H1 (cell line): Measurements from ENCODE around the gene SERINC4. TPM values are rescaled to one million over a fixed set of nuclear protein-coding genes. Genes with fewer than 3 reads are reported as not detected.

ENCODE experiments used
- ATF2 ChIP-seq: IDR thresholded peaks from 2 replicates; pipeline ENCODE4 v1.6.1; 2012; ENCODE audit warnings: low read length, inconsistent platforms
- BACH1 ChIP-seq: IDR thresholded peaks from 2 replicates; pipeline ENCODE4 v1.6.1; 2012; ENCODE audit warnings: low read length, improper control_type of control experiment
- CBX5 ChIP-seq: fragments of 300-800, 300-1000 bp; sonication (generic); IDR thresholded peaks from 2 replicates; pipeline ENCODE4 v1.7.1; 2016; ENCODE audit warnings: antibody characterized with exemption, low read length, low read depth
- CBX8 ChIP-seq: fragments of 300-800, 300-1000 bp; sonication (generic); IDR thresholded peaks from 2 replicates; pipeline ENCODE4 v1.7.1; 2016; ENCODE audit warnings: low read depth, low read length, borderline replicate concordance
- CREB1 ChIP-seq: IDR thresholded peaks from 2 replicates; pipeline ENCODE4 v1.6.1; 2012; ENCODE audit warnings: inconsistent platforms
- CTBP2 ChIP-seq: IDR thresholded peaks from 2 replicates; pipeline ENCODE4 v1.7.0; 2011; ENCODE audit warnings: borderline replicate concordance, mild to moderate bottlenecking, moderate library complexity, mixed read lengths, low read length; ENCODE audit not compliant: insufficient read depth, insufficient read length
- EGR1 ChIP-seq: IDR thresholded peaks from 2 replicates; pipeline ENCODE4 v1.6.1; 2011; ENCODE audit warnings: low read depth, low read length, borderline replicate concordance
- EP300 ChIP-seq, 2 experiments: IDR thresholded peaks; 1 replicate in 1 of 2; 2 replicates in 1 of 2; pipeline ENCODE4 v1.6.1; 2011 to 2012; ENCODE audit warnings: low read depth in 2 of 2, low read length in 2 of 2, mild to moderate bottlenecking in 2 of 2, borderline replicate concordance in 1 of 2, inconsistent platforms in 1 of 2, moderate library complexity in 1 of 2
- PHF8 ChIP-seq: fragments of 200-600 bp; sonication (generic); conservative IDR thresholded peaks from 2 replicates; pipeline ENCODE4 v1.7.1; 2012; ENCODE audit warnings: low read depth, mild to moderate bottlenecking, inconsistent platforms, low read length, moderate library complexity
- POLR2A ChIP-seq, 2 experiments: IDR thresholded peaks; 1 replicate in 1 of 2; 2 replicates in 1 of 2; pipeline ENCODE4 v1.6.1; 2011; ENCODE audit warnings: low read depth in 2 of 2, low read length in 2 of 2, mild to moderate bottlenecking in 2 of 2; ENCODE audit errors: control extremely low read depth in 1 of 2
- POLR2AphosphoS5 ChIP-seq: IDR thresholded peaks from 2 replicates; pipeline ENCODE4 v1.6.1; 2011; ENCODE audit warnings: low read depth, low read length
- POU5F1 ChIP-seq: IDR thresholded peaks from 2 replicates; pipeline ENCODE4 v1.6.1; 2011; ENCODE audit warnings: low read depth, mild to moderate bottlenecking, low read length, moderate library complexity
- RBBP5 ChIP-seq: IDR thresholded peaks from 2 replicates; pipeline ENCODE4 v1.7.1; 2012; ENCODE audit warnings: low read depth, mild to moderate bottlenecking, inconsistent platforms, low read length, moderate library complexity, borderline replicate concordance
- SIN3A ChIP-seq, 2 experiments: IDR thresholded peaks in 1 of 2; conservative IDR thresholded peaks in 1 of 2; 2 replicates each; pipeline ENCODE4 v1.6.1; 2011 to 2012; ENCODE audit warnings: low read length in 2 of 2, improper control_type of control experiment in 1 of 2, low read depth in 1 of 2, mild to moderate bottlenecking in 1 of 2
- SIRT6 ChIP-seq: IDR thresholded peaks from one replicate; pipeline ENCODE4 v1.7.1; 2012; ENCODE audit warnings: low read length, inconsistent platforms
- SP1 ChIP-seq: IDR thresholded peaks from 2 replicates; pipeline ENCODE4 v1.6.1; 2011; ENCODE audit warnings: low read depth, low read length
- SUZ12 ChIP-seq: fragments of 200-600 bp; sonication (generic); IDR thresholded peaks from 2 replicates; pipeline ENCODE4 v1.6.1; 2012; ENCODE audit warnings: mild to moderate bottlenecking, inconsistent platforms, low read length, moderate library complexity, mixed read lengths
- TAF7 ChIP-seq: optimal IDR thresholded peaks from 2 replicates; pipeline ENCODE3; 2011; ENCODE audit warnings: low read depth, mild to moderate bottlenecking, inconsistent platforms, low read length, moderate library complexity, borderline replicate concordance
- TCF12 ChIP-seq: IDR thresholded peaks from 2 replicates; pipeline ENCODE4 v1.6.1; 2011; ENCODE audit warnings: low read depth, mild to moderate bottlenecking, low read length
- TEAD4 ChIP-seq: IDR thresholded peaks from 2 replicates; pipeline ENCODE4 v1.6.1; 2012; ENCODE audit warnings: low read depth, low read length, inconsistent platforms, mixed read lengths
- USF2 ChIP-seq: IDR thresholded peaks from 2 replicates; pipeline ENCODE4 v1.6.1; 2011; ENCODE audit warnings: low read length, improper control_type of control experiment
- YY1 ChIP-seq: IDR thresholded peaks from 2 replicates; pipeline ENCODE4 v1.6.1; 2011; ENCODE audit warnings: low read depth, mild to moderate bottlenecking, low read length
- polyA plus RNA-seq, 7 experiments: library from polyadenylated mRNA; depleted of rRNA in 3 of 7; stranded (reverse) in 5 of 7; unstranded in 2 of 7; fragments of >200 nt in 5 of 7; fragments of 200-250 nt in 2 of 7; gene quantifications; 1 replicate in 5 of 7; 2 replicates in 1 of 7; 4 replicates in 1 of 7; pipeline versions ENCODE4 v1.2.1 to v1.2.3, GENCODE V29; 2011 to 2013; ENCODE audit warnings: missing spikeins in 2 of 7, mixed read lengths in 2 of 7
- total RNA-seq: library from RNA; stranded (reverse); fragmentation: NEBNext Ultra II Directional; extraction: Animal tissue kit (Norgen Biotek cat#: 25700); gene quantifications from 2 replicates; pipeline ENCODE4 v1.2.1, GENCODE V29; 2021

The SERINC4 gene
- total and polyA plus RNA-seq, 2 of the 8 experiments (the other 6 are each of a cell fraction or from before 2014, with no cell fraction given) = 0.08 TPM; not detected in 1

GRCh38 chr15:43791993-43792760 lies 7.8 kb downstream of the SERINC4 start, which contains the start of gene SERF2 (continued):
- no peak for TF ChIP-seq CBX5
- TF ChIP-seq EGR1 = peak; percentile 52; the same call in 1 of the 2 replicates
- 0 out of 2 replicates have a peak, but pooled peaks have one; percentile 22 for TF ChIP-seq TCF12
- TF ChIP-seq USF2 = peak; percentile 99
- no peak for TF ChIP-seq CTBP2
- peak; percentile 34; the same call in 1 of the 2 replicates for TF ChIP-seq YY1
- peak; percentile 67 for TF ChIP-seq TAF7
- no peak for TF ChIP-seq SUZ12
- TF ChIP-seq POLR2A (IDR thresholded peaks at IDR 0.05; ENCODE audit: control extremely low read depth in 1 of 2, low read depth in 2 of 2, low read length in 2 of 2) = peak; percentile 98 to 99
- peak; percentile 88 for TF ChIP-seq ATF2
- no peak for TF ChIP-seq RBBP5
- peak; percentile 58 to 77; a peak in 2 of 4 replicates for TF ChIP-seq SIN3A (conservative IDR thresholded peaks at IDR 0.05 in 1 of 2, IDR thresholded peaks at IDR 0.05 in 1 of 2; ENCODE audit: low read depth in 1 of 2, low read length in 2 of 2)
- peak; percentile 85; the same call in 1 of the 2 replicates for TF ChIP-seq CREB1
- TF ChIP-seq CBX8 = no peak
- peak; percentile 71; the same call in 1 of the 2 replicates for TF ChIP-seq BACH1
- TF ChIP-seq TEAD4 = no peak
- peak; percentile 99 for TF ChIP-seq POLR2AphosphoS5
- TF ChIP-seq EP300 (IDR thresholded peaks at IDR 0.05; ENCODE audit: borderline replicate concordance in 1 of 2, low read depth in 2 of 2, low read length in 2 of 2) = no peak
- TF ChIP-seq POU5F1 = no peak
- TF ChIP-seq SP1 = peak; percentile 78; the same call in 1 of the 2 replicates
- TF ChIP-seq PHF8 = peak; percentile 95
- no peak for TF ChIP-seq SIRT6
